Activated naive CD8-positive, alpha-beta T cell treated with anti-CD3 and anti-CD28 coated beads, Interleukin-2, amount 50 U/mL, for 24 hours (primary cell): ENCODE results near the gene USP34.
"Not testable (repeated sequence)": the region's sequence is repeated elsewhere in the genome, so short reads cannot be mapped to it uniquely, and the experiment has no call there.

Experiments
- ATAC-seq: fragments of 150-1000 bp; cut with Tn5 transposase; one replicate; pipeline ENCODE4 v1.10.0; 2021
- DNase-seq: peaks from one replicate; pipeline ENCODE4 v3.0.0; 2021
- H3K27ac Mint-ChIP-seq: one replicate; pipeline ENCODE4 v1.8.0; 2021; ENCODE audit warnings: mild to moderate bottlenecking, mixed read lengths
- H3K27me3 Mint-ChIP-seq: one replicate; pipeline ENCODE4 v1.8.0; 2021; ENCODE audit warnings: mixed read lengths
- H3K36me3 Mint-ChIP-seq: one replicate; pipeline ENCODE4 v1.8.0; 2021; ENCODE audit warnings: low read depth, mixed read lengths
- H3K4me1 Mint-ChIP-seq: one replicate; pipeline ENCODE4 v1.8.0; 2021; ENCODE audit warnings: mixed read lengths
- H3K4me3 Mint-ChIP-seq: one replicate; pipeline ENCODE4 v1.8.0; 2021; ENCODE audit warnings: mild to moderate bottlenecking, moderate library complexity, mixed read lengths
- H3K9me3 Mint-ChIP-seq: one replicate; pipeline ENCODE4 v1.8.0; 2021; ENCODE audit warnings: mixed read lengths

Gene USP34

GRCh38 chr2:61221819-61222218 lies 249.1 kb downstream of the USP34 start:
- H3K9me3 Mint-ChIP-seq: no peaks in the 10 kb centered on the region
- DNase-seq: no peak
- H3K4me3 Mint-ChIP-seq: no peak overlapping the region
- H3K36me3 Mint-ChIP-seq: peaks cover 56% of the 10 kb centered on the region
- H3K27me3 Mint-ChIP-seq: no peaks in the 10 kb centered on the region
- H3K4me1 Mint-ChIP-seq: no peaks in the 10 kb centered on the region
- no peak overlapping the region for H3K27ac Mint-ChIP-seq
- no peak for ATAC-seq

GRCh38 chr2:61220768-61221167 lies 250.1 kb downstream of the USP34 start:
- ATAC-seq (no peak), DNase-seq (no peak)
- peaks cover 49% of the 10 kb centered on the region for H3K36me3 Mint-ChIP-seq
- no peaks in the 10 kb centered on the region for H3K4me1 Mint-ChIP-seq
- H3K9me3 Mint-ChIP-seq: no peaks in the 10 kb centered on the region
- H3K27ac Mint-ChIP-seq: no peak overlapping the region
- H3K27me3 Mint-ChIP-seq: no peaks in the 10 kb centered on the region
- no peak overlapping the region for H3K4me3 Mint-ChIP-seq

GRCh38 chr2:61218817-61219170 lies 252.1 kb downstream of the USP34 start:
- no peak overlapping the region for H3K27ac Mint-ChIP-seq
- ATAC-seq: no peak
- peaks cover 47% of the 10 kb centered on the region for H3K36me3 Mint-ChIP-seq
- no peaks in the 10 kb centered on the region for H3K9me3 Mint-ChIP-seq
- H3K4me1 Mint-ChIP-seq: no peaks in the 10 kb centered on the region
- no peak overlapping the region for H3K4me3 Mint-ChIP-seq
- no peaks in the 10 kb centered on the region for H3K27me3 Mint-ChIP-seq
- DNase-seq: no peak

- DNase-seq (no peak), ATAC-seq (no peak)
- no peak overlapping the region for H3K4me3 Mint-ChIP-seq
- H3K9me3 Mint-ChIP-seq: no peaks in the 10 kb centered on the region
- no peaks in the 10 kb centered on the region for H3K27me3 Mint-ChIP-seq
- peaks cover 44% of the 10 kb centered on the region for H3K36me3 Mint-ChIP-seq
- H3K27ac Mint-ChIP-seq: no peak overlapping the region
- H3K4me1 Mint-ChIP-seq: no peaks in the 10 kb centered on the region
Measured at GRCh38 chr2:61218076-61218816, 252.6 kb downstream of the USP34 start.

GRCh38 chr2:61214171-61214570 lies 256.7 kb downstream of the USP34 start:
- Mint-ChIP-seq H3K27ac (no peak overlapping the region), H3K36me3 (peaks cover 20% of the 10 kb centered on the region), H3K4me3 (no peak overlapping the region), H3K9me3 (no peaks in the 10 kb centered on the region), H3K27me3 (no peaks in the 10 kb centered on the region), H3K4me1 (no peaks in the 10 kb centered on the region)
- DNase-seq: no peak
- ATAC-seq: no peak

- Mint-ChIP-seq H3K9me3 (no peaks in the 10 kb centered on the region), H3K4me1 (no peaks in the 10 kb centered on the region), H3K27me3 (no peaks in the 10 kb centered on the region), H3K27ac (no peak overlapping the region), H3K36me3 (peaks cover 23% of the 10 kb centered on the region), H3K4me3 (no peak overlapping the region)
- ATAC-seq (no peak), DNase-seq (no peak)
Measured at GRCh38 chr2:61210332-61210981, 260.4 kb downstream of the USP34 start.

- H3K27me3 Mint-ChIP-seq: no peaks in the 10 kb centered on the region
- no peaks in the 10 kb centered on the region for H3K9me3 Mint-ChIP-seq
- H3K4me3 Mint-ChIP-seq: no peak overlapping the region
- H3K27ac Mint-ChIP-seq: no peak overlapping the region
- H3K36me3 Mint-ChIP-seq: peaks cover 41% of the 10 kb centered on the region
- ATAC-seq: no peak
- no peaks in the 10 kb centered on the region for H3K4me1 Mint-ChIP-seq
- no peak for DNase-seq
Measured at GRCh38 chr2:61205132-61205531, 265.8 kb downstream of the USP34 start.

GRCh38 chr2:61196671-61197070 lies 274.2 kb downstream of the USP34 start:
- DNase-seq: no peak
- Mint-ChIP-seq H3K27me3 (no peaks in the 10 kb centered on the region), H3K36me3 (peaks cover 21% of the 10 kb centered on the region), H3K4me3 (no peak overlapping the region), H3K9me3 (no peaks in the 10 kb centered on the region), H3K27ac (no peak overlapping the region), H3K4me1 (peaks cover 9% of the 10 kb centered on the region)
- ATAC-seq: no peak

GRCh38 chr2:61194646-61195045 lies 276.2 kb downstream of the USP34 start:
- H3K27me3 Mint-ChIP-seq, ATAC-seq, H3K27ac Mint-ChIP-seq, H3K9me3 Mint-ChIP-seq, DNase-seq, H3K4me3 Mint-ChIP-seq: not testable (repeated sequence)
- Mint-ChIP-seq H3K36me3 (peaks cover 30% of the 10 kb centered on the region), H3K4me1 (peaks cover 17% of the 10 kb centered on the region)

GRCh38 chr2:61193670-61194561 lies 277.0 kb downstream of the USP34 start:
- Mint-ChIP-seq H3K9me3 (no peaks in the 10 kb centered on the region), H3K27ac (no peak overlapping the region), H3K4me1 (peaks cover 17% of the 10 kb centered on the region), H3K36me3 (peaks cover 29% of the 10 kb centered on the region), H3K4me3 (no peak overlapping the region), H3K27me3 (no peaks in the 10 kb centered on the region)
- ATAC-seq: no peak
- no peak for DNase-seq

GRCh38 chr2:61187085-61187484 lies 283.8 kb downstream of the USP34 start:
- Mint-ChIP-seq H3K27ac (no peak overlapping the region), H3K4me3 (no peak overlapping the region), H3K9me3 (no peaks in the 10 kb centered on the region), H3K4me1 (peaks cover 23% of the 10 kb centered on the region), H3K36me3 (peaks cover 72% of the 10 kb centered on the region), H3K27me3 (no peaks in the 10 kb centered on the region)
- DNase-seq (no peak), ATAC-seq (no peak)

GRCh38 chr2:61185231-61185728 lies 285.6 kb downstream of the USP34 start:
- Mint-ChIP-seq H3K36me3 (peaks cover 82% of the 10 kb centered on the region), H3K4me1 (peaks cover 36% of the 10 kb centered on the region), H3K27me3 (no peaks in the 10 kb centered on the region), H3K4me3 (no peak overlapping the region), H3K27ac (peak overlapping the region; percentile 21), H3K9me3 (no peaks in the 10 kb centered on the region)
- DNase-seq (no peak), ATAC-seq (no peak)

GRCh38 chr2:61184263-61184662 lies 286.6 kb downstream of the USP34 start:
- Mint-ChIP-seq H3K36me3 (peaks cover 83% of the 10 kb centered on the region), H3K27ac (no peak overlapping the region), H3K4me1 (peaks cover 42% of the 10 kb centered on the region), H3K9me3 (no peaks in the 10 kb centered on the region), H3K27me3 (no peaks in the 10 kb centered on the region), H3K4me3 (no peak overlapping the region)
- DNase-seq: no peak
- no peak for ATAC-seq

- DNase-seq (no peak), ATAC-seq (no peak)
- Mint-ChIP-seq H3K27ac (no peak overlapping the region), H3K9me3 (no peaks in the 10 kb centered on the region), H3K4me3 (no peak overlapping the region), H3K36me3 (peaks cover 82% of the 10 kb centered on the region), H3K4me1 (peaks cover 47% of the 10 kb centered on the region), H3K27me3 (no peaks in the 10 kb centered on the region)
Measured at GRCh38 chr2:61183795-61184194, 287.1 kb downstream of the USP34 start.

GRCh38 chr2:61182059-61182383 lies 288.9 kb downstream of the USP34 start:
- Mint-ChIP-seq H3K36me3 (peaks cover 68% of the 10 kb centered on the region), H3K4me1 (peaks cover 54% of the 10 kb centered on the region), H3K27ac (peak overlapping the region; percentile 56), H3K27me3 (no peaks in the 10 kb centered on the region), H3K4me3 (peak overlapping the region; percentile 94), H3K9me3 (no peaks in the 10 kb centered on the region)
- ATAC-seq (no peak), DNase-seq (no peak)
